ENCODE data around the gene ZNF710. TPM values are rescaled to one million over a fixed set of nuclear protein-coding genes. Genes with fewer than 3 reads are reported as not detected.

ZNF710 gene, protein sequence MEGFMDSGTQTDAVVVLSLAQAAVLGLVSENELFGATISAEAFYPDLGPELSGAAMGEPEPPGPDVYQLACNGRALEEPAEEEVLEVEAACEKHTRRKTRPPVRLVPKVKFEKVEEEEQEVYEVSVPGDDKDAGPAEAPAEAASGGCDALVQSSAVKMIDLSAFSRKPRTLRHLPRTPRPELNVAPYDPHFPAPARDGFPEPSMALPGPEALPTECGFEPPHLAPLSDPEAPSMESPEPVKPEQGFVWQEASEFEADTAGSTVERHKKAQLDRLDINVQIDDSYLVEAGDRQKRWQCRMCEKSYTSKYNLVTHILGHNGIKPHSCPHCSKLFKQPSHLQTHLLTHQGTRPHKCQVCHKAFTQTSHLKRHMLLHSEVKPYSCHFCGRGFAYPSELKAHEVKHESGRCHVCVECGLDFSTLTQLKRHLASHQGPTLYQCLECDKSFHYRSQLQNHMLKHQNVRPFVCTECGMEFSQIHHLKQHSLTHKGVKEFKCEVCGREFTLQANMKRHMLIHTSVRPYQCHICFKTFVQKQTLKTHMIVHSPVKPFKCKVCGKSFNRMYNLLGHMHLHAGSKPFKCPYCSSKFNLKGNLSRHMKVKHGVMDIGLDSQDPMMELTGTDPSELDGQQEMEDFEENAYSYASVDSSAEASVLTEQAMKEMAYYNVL
- 20.0 and 20.3 TPM in 2 replicates for total RNA-seq

DNA sequence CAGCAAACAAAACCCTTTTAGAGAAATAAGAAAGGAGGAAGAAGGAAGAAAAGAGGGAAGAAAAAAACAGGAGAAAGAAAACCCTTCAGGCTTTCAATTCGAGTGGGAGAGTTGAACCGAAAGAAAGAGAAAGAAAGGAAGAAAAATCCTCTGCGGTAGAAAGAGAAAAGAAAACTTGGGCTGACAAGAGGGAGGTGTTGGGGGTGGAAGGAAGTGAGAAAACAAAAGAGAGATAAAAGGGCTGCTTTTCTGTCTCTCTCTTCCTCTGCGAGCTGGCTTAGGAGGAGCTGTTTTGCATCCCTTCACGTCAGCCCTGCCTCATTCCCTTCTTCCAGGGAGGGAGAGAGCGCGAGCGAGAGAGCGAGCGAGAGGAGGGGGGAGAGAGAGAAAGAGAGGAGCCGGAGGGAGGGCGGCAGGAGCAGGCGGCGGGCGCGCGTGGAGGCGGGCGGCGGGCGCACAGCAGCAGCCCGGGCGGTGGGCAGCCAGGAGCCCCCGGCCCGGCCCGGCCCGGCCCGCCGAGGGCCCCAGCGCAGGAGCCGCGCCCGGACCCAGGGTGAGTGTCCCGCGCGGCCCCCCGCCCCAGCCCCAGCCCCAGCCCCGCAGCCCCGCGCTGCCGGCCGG is at the start of gene ZNF710:
Gene ZNF710 (plus strand): TSS at position 263 of the 621 bp plus-strand sequence. CDS start 65,814 bp downstream, outside the sequence.

DNA sequence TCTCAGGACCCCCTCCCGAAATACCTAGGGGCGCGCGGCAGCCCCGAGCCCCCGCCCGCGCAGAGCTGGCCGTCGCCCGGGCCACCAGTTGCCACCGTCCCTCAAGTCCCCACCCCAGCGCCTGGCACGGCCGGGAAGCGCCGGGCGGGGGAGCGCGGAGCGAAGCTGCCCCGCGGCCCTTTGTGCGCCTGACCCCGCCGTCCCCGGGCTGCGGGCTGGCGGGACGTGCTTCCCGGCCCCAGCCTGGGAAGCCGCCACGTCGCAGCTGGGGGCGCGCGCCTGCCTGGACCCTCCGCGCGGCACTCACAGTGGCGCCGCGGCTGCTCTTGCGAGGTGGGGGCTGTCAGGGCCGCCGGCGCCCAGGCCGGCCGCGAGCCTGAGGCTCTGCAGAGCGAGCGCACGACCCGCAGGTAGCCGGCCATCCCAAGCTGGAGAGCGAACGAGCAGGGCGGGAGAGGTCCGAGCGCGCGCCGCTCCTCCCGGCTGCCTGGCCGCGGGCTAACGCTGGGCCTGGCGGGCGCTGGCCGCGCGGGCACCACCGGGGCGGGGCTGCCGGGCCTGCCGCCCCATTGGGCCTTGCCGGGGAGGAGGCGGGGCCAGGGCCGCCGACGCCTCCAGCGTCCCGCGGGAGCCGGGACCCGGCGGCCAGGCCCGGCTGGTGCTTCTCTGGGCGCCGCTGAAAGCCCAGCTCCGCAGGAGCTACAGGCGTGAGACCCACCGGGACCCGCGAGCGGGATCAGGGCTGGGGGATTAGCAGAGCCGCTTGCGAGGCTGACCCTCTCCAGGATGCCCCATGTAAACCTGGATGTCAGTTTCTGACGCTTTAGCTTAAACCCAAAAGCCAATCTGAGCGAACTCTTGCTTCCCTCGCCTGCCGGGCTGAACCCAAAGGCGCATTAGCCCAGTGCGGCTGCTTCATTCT is 101.1 kb downstream of the ZNF710 start, which contains the start of gene IDH2:
Gene IDH2 (minus strand): TSS at position 500 of the 922 bp plus-strand sequence. CDS start 78 bp downstream, at position 422.

Other genes starting within 250 kb of the ZNF710 start
- 0.37 and 0.42 TPM in 2 replicates for gene MESP2, start 225.0 kb upstream of the ZNF710 start, total RNA-seq
- gene ANPEP, start 186.5 kb upstream of the ZNF710 start, total RNA-seq = 1.3 and 1.8 TPM in 2 replicates
- 37.8 and 63.5 TPM in 2 replicates for gene AP3S2, start 107.3 kb upstream of the ZNF710 start, total RNA-seq
- gene ARPIN, start 88.4 kb upstream of the ZNF710 start, total RNA-seq = 8.8 and 14.1 TPM in 2 replicates
- gene IDH2, start 101.1 kb downstream of the ZNF710 start, total RNA-seq = 91.3 and 111 TPM in 2 replicates
- 171 and 185 TPM in 2 replicates for gene SEMA4B, start 200.0 kb downstream of the ZNF710 start, total RNA-seq
- gene CIB1, start 232.6 kb downstream of the ZNF710 start, total RNA-seq = 40.0 and 49.6 TPM in 2 replicates
- 1.6 and 3.4 TPM in 2 replicates for gene GDPGP1, start 232.9 kb downstream of the ZNF710 start, total RNA-seq
- not detected in 2 replicates for gene TTLL13, start 248.2 kb downstream of the ZNF710 start, total RNA-seq

Data from airway epithelial cell (primary cell).